Uterus (tissue), 4 donors: Measurements from ENCODE around the gene MMEL1. TPM values are rescaled to one million over a fixed set of nuclear protein-coding genes. Genes with fewer than 3 reads are reported as not detected.

ENCODE experiments used
- DNase-seq, 2 donors: peaks; one replicate each; pipeline ENCODE4 v3.0.0-alpha.2; 2019 to 2020
- H3K27ac ChIP-seq, 2 donors: fragments of 200-600 bp; sonication (generic); 1 replicate in 1 of 2; 2 replicates in 1 of 2; pipeline ENCODE4 v1.5.1; 2016 to 2018
- H3K27me3 ChIP-seq, 2 donors: fragments of 200-600 bp; sonication (generic); one replicate each; pipeline ENCODE4 v1.5.1; 2018 to 2019; ENCODE audit warnings: control low read depth in 1 of 2
- H3K36me3 ChIP-seq, 2 donors: fragments of 200-600 bp; sonication (generic); one replicate each; pipeline ENCODE4 v1.5.1; 2019; ENCODE audit warnings: control low read depth in 1 of 2
- H3K4me1 ChIP-seq, 2 donors: fragments of 200-600 bp; sonication (generic); one replicate each; pipeline ENCODE4 v1.5.1; 2018 to 2019; ENCODE audit warnings: control low read depth in 1 of 2
- H3K4me3 ChIP-seq, 2 donors: fragments of 200-600 bp; sonication (generic); 1 replicate in 1 of 2; 2 replicates in 1 of 2; pipeline ENCODE4 v1.5.1; 2018 to 2019; ENCODE audit warnings: mild to moderate bottlenecking in 1 of 2
- H3K9me3 ChIP-seq, 2 donors: fragments of 200-600 bp; sonication (generic); one replicate each; pipeline ENCODE4 v1.5.1; 2019; ENCODE audit warnings: control low read depth in 1 of 2
- POLR2A ChIP-seq, 2 donors: fragments of 450-650 bp; IDR thresholded peaks; one replicate each; pipeline ENCODE4 v1.6.1; 2016; ENCODE audit warnings: antibody characterized with exemption in 2 of 2, mild to moderate bottlenecking in 1 of 2, moderate library complexity in 1 of 2
- intact Hi-C: fragments of 100-400 bp; cut with DNase I; formaldehyde crosslinking; loops from one replicate; pipeline ENCODE4 v1.15.1; 2023; ENCODE audit warnings: low total_unique reads
- total RNA-seq, 4 donors: library from RNA; depleted of rRNA in 3 of 4; stranded (reverse); fragments of >200 nt in 3 of 4; gene quantifications; one replicate each; pipeline versions ENCODE4 v1.1.0 to v1.2.4, GENCODE V29; 2014 to 2023
- TF ChIP-seq, protein P1 (sequence below), 4 experiments: fragments of 200-600 bp in 2 of 4; fragments of 450-650 bp in 2 of 4; sonication (generic) in 2 of 4; IDR thresholded peaks; one replicate each; pipeline ENCODE4 v1.5.1; 2016 to 2019; ENCODE audit warnings: antibody characterized with exemption in 4 of 4, mild to moderate bottlenecking in 2 of 4, moderate library complexity in 1 of 4
- donor health status: DM: yes; HTN: yes; CAD: no.

The MMEL1 gene
- total RNA-seq, 4 donors from 2014 or later, result 2.6 to 4.8 TPM; not detected in 2

DNA sequence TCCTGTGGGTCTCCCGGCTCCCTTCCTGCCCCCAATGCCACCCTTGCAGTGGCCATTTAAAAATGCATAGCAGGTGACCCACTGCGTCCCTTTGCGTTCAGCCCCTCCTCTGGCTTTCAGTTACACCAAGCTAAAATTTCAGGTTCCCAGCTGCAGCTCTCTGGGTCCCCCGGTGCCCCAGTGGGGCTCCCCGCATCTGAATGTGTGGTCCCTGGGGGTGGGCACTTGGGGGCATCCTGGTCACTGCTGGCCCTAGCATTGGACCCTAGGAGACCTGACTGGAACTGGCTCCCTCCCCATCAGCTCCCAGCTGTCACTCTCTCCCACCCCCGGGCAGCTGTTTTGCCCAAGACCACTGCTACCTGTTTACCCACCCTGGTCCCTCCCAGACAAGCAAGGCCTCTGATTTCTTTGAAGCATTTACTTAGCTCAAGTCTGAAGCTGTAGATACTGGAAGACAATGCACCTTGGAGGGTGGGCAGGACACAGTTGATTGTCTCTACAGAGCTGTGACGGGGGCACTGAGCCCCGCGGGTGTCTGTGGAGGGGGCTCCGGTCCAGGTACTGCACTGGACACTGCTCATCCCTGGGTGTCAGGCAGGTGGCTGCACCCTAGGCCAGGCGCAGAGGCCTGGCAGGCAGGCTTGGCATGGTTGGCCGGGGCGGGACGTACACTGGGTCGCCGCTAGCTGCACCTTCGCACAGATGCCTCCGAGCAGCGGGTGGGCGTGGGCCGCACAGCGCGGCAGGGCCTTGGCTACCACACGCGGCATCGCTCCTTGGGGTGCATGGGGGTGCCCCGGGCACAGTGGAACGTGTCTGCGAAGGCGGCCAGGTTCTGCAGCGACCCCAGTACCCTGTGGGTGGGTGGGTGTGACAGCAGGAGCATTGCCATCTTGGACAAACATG is 42.3 kb downstream of the MMEL1 start:
- no peak for DNase-seq
- Histone ChIP-seq H3K27ac (no peak overlapping the region), H3K4me3 (no peak overlapping the region), H3K27me3 (no peaks in the 10 kb centered on the region), H3K36me3 (no peaks in the 10 kb centered on the region), H3K9me3 (no peaks in the 10 kb centered on the region), H3K4me1 (no peaks in the 10 kb centered on the region)
- TF ChIP-seq, protein P1, sequence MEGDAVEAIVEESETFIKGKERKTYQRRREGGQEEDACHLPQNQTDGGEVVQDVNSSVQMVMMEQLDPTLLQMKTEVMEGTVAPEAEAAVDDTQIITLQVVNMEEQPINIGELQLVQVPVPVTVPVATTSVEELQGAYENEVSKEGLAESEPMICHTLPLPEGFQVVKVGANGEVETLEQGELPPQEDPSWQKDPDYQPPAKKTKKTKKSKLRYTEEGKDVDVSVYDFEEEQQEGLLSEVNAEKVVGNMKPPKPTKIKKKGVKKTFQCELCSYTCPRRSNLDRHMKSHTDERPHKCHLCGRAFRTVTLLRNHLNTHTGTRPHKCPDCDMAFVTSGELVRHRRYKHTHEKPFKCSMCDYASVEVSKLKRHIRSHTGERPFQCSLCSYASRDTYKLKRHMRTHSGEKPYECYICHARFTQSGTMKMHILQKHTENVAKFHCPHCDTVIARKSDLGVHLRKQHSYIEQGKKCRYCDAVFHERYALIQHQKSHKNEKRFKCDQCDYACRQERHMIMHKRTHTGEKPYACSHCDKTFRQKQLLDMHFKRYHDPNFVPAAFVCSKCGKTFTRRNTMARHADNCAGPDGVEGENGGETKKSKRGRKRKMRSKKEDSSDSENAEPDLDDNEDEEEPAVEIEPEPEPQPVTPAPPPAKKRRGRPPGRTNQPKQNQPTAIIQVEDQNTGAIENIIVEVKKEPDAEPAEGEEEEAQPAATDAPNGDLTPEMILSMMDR (IDR thresholded peaks at IDR 0.05), result no peak
- no peak for TF ChIP-seq POLR2A (IDR thresholded peaks at IDR 0.05)
- intact Hi-C loops, result no loop called here

DNA sequence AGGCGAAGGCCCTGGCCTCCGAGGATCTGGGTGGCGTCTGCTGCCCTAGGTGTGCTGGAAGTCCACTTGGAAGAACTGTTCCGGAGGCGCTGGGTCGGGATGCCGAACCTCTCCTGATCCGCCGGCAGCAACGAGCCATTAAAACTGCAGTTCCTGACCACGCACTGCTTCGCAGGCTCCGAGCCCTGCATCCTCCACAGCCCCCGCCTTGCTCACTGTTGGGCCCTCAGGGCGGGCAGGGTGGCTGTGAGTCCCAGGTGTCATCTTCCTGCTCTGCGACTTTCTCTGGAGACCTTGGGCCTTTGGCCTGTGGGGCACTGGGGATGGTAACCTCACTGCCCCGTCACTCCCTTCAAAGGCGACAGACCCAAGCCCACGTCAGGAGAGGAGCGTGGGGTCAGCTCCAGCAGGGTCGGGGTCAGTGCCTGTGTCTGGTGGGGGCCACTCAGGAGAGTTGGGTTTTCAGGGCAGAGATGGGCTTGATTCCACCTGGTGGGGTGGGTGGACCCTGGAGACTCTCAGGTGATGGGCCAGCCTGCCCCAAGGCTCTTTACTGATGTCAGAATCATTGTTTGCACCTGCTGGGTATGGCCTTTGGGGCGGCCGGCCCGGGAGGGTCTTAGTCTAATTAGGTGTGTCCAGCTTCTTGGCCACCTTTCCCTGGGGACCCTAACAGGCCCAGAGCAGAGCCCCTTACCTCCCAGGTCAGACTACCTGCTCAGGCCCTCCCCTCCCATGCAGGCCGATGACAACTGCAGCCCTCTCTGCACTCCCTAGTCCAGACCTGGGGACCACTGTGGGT is 43.2 kb downstream of the MMEL1 start:
- no peak for TF ChIP-seq POLR2A (IDR thresholded peaks at IDR 0.05)
- TF ChIP-seq, protein P1 (IDR thresholded peaks at IDR 0.05), result no peak
- H3K4me1 ChIP-seq, result peaks cover 0 to 4% of the 10 kb centered on the region in 2 donors
- intact Hi-C loops, result loop anchor here (10.0 kb wide), 1 partner anchor 1055 kb away; no protein-coding TSS in a partner anchor
- no peak overlapping the region for H3K4me3 ChIP-seq
- DNase-seq, result no peak
- H3K27me3 ChIP-seq, result no peaks in the 10 kb centered on the region
- no peak overlapping the region for H3K27ac ChIP-seq
- H3K9me3 ChIP-seq, result no peaks in the 10 kb centered on the region
- no peaks in the 10 kb centered on the region for H3K36me3 ChIP-seq

DNA sequence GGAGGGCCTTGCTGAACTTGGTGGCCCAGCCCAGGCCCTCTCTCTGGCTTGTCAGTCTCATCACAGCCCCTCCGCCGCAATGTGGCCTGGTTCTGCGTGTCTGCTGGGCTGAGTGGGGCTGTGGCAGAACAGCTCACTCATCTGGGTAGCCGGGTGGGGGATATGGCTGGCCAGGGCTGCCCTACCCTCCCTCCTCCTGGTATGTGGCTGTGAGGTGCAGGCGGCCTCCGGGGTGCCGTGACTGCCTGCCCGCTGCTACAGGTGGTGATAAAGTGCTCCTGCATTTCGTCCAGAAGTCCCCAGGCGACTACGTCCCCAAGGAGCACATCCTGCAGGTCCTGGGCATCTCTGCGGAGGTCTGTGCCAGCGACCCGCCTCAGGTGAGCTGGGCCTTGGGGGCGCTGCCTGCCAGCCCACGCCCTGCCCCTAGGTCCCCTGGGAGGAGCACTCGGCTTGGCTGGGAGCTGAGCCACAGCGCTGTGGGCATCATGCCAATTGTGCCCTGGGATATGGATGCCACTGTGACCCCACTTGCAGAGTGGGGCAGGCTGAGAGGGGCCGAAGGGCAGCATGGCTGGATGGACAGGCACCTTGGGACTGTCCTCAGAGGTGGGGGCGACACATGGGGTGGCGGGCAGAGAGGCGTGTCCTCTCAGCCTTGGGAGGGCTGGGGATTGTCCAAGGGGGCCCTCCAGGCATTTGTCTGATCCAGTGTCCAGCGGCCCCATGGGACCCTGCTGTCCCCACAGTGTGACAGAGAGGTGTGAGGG is 44.0 kb downstream of the MMEL1 start:
- H3K27ac ChIP-seq, result no peak overlapping the region
- TF ChIP-seq, protein P1 (IDR thresholded peaks at IDR 0.05), result no peak
- TF ChIP-seq POLR2A (IDR thresholded peaks at IDR 0.05), result no peak
- no peak overlapping the region for H3K4me3 ChIP-seq
- DNase-seq, result no peak
- H3K36me3 ChIP-seq, result no peaks in the 10 kb centered on the region
- H3K9me3 ChIP-seq, result no peaks in the 10 kb centered on the region
- intact Hi-C loops, result loop anchor here (10.0 kb wide), 1 partner anchor 1056 kb away; no protein-coding TSS in a partner anchor
- no peaks in the 10 kb centered on the region for H3K27me3 ChIP-seq
- peaks cover 0 to 4% of the 10 kb centered on the region in 2 donors for H3K4me1 ChIP-seq

DNA sequence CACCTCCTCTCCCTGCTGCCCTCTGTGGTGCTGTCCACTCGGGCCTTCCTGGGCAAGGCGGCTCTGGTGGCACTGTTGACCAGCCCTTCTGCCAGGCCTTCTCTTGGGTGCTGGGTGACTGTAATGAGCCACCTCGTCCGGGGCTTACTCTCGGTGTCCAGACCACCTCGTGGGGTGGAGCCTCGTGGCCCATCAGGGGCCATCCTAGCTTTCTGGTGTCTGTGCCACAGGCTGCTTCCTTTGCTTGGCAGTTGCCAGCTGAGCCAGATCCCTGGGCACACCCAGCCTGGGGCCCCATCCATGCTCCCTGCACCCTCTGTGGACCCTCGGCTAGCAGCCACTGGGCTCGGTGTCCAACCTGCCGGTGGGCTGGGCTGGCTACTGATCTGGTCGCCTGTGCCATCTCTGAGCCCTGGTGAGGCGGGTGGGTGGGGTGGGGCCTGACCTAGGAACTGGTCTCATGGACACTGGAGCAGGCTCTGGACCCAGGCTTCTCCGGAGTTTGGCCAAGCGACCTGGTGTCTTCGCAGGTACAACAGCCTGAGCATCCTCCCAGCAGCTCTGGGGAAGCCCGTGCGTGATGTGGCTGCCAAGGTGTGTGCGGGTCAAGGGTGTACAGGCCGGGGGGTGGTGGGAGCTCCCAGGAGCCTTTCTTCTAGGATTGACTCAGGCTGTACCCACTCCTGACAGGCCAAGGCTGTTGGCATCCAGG is 44.8 kb downstream of the MMEL1 start:
- peaks cover 0 to 4% of the 10 kb centered on the region in 2 donors for H3K4me1 ChIP-seq
- intact Hi-C loops, result loop anchor here (10.0 kb wide), 1 partner anchor 1057 kb away; no protein-coding TSS in a partner anchor
- H3K27me3 ChIP-seq, result no peaks in the 10 kb centered on the region
- H3K36me3 ChIP-seq, result no peaks in the 10 kb centered on the region
- DNase-seq, result no peak
- H3K9me3 ChIP-seq, result no peaks in the 10 kb centered on the region
- no peak overlapping the region for H3K4me3 ChIP-seq
- TF ChIP-seq, protein P1 (IDR thresholded peaks at IDR 0.05), result no peak
- no peak for TF ChIP-seq POLR2A (IDR thresholded peaks at IDR 0.05)
- no peak overlapping the region for H3K27ac ChIP-seq
